NCI-H2107 (cell line): ENCODE data around the gene TOMM40L.
"Not testable (repeated sequence)": the region's sequence is repeated elsewhere in the genome, so short reads cannot be mapped to it uniquely, and the experiment has no call there.

Experiments
- DNase-seq: peaks from one replicate; lab custom pipeline; 2025; lab: John Stamatoyannopoulos, UW

TOMM40L gene

DNA sequence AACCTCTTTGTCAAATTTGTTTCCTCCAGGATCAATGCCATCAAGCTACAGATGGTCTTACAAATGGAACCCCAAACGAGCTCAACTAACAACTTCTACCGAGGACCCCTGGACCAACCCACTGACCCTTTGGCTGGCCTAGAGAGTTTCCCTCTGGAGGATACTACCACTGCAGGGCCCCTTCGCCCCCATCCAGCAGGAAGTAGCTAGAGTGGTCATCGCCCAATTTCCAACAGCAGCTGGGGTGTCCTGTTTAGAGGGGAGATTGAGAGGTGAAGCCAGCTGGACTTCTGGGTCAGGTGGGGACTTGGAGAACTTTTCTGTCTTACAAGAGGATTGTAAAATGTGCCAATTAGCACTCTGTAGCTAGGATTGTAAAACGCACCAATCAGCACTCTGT is 31.2 kb downstream of the TOMM40L start:
- not testable (repeated sequence) for DNase-seq

- DNase-seq = no peak
These were observed 32.8 kb downstream of the TOMM40L start, which contains the start of gene PCP4L1 for GRCh38 chr1:161258439-161259344. Gene PCP4L1 (plus strand): TSS chr1:161258745. CDS start chr1:161258975, 230 bp downstream.

DNA sequence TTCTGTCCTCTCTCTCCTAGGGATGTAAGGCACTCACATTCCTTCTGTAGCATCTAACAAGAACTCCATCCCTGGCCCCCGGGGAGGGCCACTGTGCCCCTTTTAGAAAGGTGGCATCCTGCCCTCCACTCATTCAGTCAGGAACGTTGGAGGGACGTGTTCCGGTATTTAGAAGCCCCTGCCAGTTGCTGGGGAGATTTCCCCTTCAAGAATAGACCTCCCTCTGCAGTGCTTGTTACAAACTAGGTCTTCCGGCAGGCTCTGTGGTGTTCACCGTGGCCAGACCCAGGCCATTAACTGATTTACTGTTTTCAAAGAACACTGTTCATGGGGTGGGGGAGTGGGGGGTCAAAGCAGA is 33.5 kb downstream of the TOMM40L start:
- no peak for DNase-seq

DNA sequence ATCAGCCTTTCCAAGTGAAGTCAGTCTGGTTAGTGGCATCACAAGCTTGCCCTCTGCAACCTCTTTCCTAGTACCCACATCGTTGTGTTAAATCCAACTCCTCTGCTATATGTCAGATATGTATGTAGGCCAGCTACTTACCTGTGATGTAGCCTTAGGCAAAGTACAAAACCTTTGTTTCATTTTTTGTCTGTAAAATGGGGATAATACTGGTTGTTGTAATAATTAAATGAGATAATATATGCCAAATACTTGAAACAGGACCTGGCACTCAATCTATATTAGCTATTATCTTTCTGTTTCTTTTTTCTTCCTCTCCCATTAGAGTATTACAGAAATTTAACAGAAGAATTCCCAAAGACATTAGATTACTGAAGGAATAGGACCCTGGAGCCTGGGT is 33.9 kb downstream of the TOMM40L start:
- DNase-seq = no peak

DNA sequence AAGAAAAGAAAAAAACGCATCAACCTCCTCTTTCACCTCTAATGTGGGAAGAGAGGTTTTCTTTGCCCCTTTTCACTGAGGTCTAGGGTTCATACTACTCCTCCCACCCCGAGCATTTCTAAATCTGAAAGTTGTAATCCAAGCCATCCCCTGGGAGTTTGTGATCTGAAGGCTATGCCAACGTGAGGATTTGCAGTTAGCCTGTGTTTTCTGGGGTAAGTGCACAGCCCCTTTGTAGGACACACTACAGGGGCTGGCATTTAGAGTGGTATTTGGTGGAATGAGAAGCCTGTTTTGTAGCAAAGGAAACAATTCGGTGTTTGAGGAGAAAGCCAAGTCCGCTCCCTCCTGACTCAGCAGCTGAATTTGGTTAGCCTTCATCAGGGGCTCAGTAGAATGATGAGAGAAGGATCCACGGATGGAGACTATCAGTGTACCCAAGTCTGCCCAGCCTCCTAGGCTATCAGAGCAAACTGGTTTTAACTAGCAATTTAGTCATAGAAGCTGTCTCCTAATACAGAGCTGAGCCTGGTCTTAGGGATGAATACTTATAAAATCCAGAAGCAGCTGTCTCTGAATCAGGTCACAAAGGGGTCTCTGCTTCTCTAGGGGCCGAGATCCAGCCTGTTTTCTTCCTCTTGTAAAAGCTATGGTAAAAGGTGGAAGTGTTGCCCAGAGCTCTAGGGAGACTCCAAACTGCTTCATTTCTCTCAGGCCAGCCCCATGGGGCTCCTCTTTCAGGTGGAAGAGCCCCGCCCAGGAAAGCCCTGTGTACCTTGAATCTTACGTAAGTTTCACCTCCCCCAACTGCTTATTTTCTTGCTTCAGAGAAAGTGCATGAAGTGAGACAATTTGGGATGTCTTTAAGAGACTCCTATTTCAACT is 34.8 kb downstream of the TOMM40L start:
- DNase-seq = peak; percentile 36

DNA sequence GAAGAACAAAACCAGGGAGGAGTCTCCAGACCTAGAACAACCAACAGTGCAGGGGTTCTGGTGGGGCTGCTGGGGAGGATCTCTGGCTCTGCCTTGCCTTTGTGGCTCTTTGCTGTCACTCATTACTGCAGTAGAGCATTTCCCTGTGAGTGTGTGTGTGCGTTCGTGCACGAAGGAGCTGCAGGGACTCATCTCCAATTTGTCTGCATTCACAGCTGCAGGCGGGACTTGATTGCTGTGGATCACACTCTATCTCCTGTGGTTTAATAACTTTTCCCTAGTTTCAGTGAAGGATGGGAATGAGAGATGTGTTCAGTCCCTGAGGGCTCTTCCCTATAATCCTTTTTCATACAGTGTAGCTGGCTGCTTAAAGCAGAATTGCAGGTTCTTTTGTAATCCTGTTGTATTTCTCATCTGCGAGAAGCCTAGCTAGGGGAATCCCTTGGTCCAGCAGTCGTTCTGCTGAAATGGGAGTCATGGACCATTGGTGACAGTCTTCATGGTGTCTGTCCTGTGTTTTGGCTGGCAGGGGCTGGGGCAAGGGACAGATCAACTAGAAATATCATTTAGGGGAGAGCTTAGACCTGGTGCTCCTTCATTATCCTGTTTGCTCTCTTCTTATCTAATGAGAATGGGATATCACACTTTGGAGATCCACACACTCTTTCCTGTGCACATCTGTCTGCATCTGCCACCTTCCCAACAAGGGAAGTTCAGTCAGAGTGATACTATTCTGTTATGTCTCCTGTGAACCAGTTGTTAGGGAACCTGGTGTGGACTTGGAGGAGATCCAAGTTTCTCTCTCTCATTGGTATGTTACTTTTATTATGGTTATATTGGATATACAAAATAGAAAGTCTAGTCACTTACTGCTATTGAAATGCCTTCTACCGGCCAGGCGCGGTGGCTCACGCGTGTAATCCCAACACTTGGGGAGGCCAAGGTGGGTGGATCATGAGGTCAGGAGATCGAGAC is 35.7 kb downstream of the TOMM40L start:
- DNase-seq = no peak

DNA sequence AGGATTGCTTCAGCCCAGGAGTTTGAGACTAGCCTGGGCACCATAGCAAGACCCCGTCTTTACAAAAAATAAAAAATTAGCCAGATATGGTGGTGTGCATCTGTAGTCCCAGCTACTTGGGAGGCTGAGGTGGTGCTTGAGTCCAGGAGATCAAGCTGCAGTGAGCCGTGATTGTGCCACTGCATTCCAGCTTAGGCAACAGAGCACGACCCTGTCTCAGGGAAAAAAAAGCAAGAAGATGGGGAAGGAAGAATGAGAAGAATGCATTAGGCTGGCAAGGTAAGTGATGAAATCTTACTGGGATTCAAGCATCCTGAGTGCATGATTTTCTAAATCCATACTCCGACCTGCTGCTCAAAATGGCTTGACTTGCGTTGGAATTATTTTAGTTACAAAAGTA is 39.4 kb downstream of the TOMM40L start:
- no peak for DNase-seq

DNA sequence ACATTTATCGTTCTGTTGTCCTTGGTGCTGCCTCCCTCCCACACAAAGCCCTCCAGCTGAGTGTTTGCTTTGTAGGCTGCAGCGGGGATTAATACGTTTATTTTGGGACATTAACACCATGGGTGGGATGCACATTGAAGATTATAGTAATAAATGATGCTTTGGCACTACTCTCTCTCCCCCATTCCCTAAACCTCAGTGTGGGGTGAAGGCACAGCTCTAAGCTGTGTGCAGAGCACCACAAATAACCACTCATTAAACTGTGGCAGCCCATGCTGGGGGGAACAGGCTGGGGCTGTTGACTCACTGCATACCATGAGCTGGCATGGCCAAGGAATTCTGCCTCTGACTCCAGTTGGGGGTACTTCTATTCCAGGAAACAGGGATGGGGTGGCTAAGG is 40.3 kb downstream of the TOMM40L start:
- DNase-seq = no peak

DNA sequence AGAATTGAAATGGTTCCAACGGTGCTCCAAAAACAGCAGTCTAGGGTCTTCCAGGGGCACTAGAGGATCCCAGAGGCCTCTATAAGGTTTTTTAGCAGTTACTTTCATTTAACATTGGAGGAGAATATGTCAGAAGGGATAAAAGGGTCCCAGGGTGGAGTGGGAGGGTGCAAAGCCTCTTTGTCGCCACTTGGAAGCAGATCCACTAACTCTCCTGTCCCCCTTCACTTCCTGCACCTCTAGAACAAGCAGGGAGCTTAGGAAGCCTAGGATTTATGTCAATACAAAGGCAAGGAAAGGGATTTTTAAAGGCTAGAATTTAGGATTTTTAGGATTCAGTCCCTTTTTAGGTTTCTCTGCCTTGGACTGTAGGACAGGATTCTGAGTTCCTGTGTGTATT is 41.0 kb downstream of the TOMM40L start:
- no peak for DNase-seq

GRCh38 chr1:161267321-161267720 is 41.5 kb downstream of the TOMM40L start:
- no peak for DNase-seq

- no peak for DNase-seq
These were observed 47.5 kb downstream of the TOMM40L start for GRCh38 chr1:161273402-161273801.

DNA sequence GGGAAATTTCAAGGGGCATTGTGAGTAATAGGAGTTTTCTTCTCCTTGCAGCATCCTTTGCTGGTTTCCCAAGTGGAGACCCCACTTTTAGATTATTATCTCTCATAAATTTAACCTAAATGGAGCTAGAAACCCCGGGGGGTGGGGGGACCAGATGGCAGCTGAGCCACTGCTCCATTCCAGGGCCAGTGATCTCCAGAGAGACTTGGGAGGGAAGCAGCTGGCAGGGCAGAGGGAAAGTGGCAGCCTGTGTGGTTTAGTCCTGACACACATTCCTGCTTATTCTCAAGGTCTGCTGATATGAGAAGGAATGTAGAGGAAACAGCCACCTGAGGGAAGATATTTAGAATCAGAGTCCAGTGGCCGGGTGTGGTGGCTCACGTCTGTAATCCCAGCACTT is 49.0 kb downstream of the TOMM40L start:
- no peak for DNase-seq
